ACC112 (cell line): Measurements from ENCODE around the gene WFDC10B.

ENCODE experiments used
- H2AFZ ChIP-seq: fragments of 200-600 bp; sonication (generic); one replicate; pipeline ENCODE4 v1.6.0; 2017; ENCODE audit warnings: antibody characterized with exemption, low read length; ENCODE audit not compliant: unreplicated experiment
- H3K27ac ChIP-seq: fragments of 200-600 bp; sonication (generic); 2 replicates; pipeline ENCODE4 v1.5.1; 2014; ENCODE audit warnings: low read depth, mild to moderate bottlenecking, antibody characterized with exemption, low read length, moderate library complexity
- H3K27me3 ChIP-seq: fragments of 200-600 bp; sonication (generic); 2 replicates; pipeline ENCODE4 v1.6.1; 2014; ENCODE audit warnings: mild to moderate bottlenecking, antibody characterized with exemption, low read length, moderate library complexity, mixed read lengths; ENCODE audit not compliant: insufficient read depth
- H3K36me3 ChIP-seq: fragments of 200-600 bp; sonication (generic); 2 replicates; pipeline ENCODE4 v1.6.1; 2016; ENCODE audit warnings: mild to moderate bottlenecking, antibody characterized with exemption, low read length, moderate library complexity, mixed read lengths; ENCODE audit not compliant: insufficient read depth
- H3K4me1 ChIP-seq: fragments of 200-600 bp; sonication (generic); one replicate; pipeline ENCODE4 v1.6.1; 2016; ENCODE audit warnings: low read length, mixed read lengths; ENCODE audit not compliant: insufficient read depth, unreplicated experiment, control insufficient read depth
- H3K4me3 ChIP-seq: fragments of 200-600 bp; sonication (generic); 2 replicates; pipeline ENCODE4 v1.5.1; 2014; ENCODE audit warnings: mild to moderate bottlenecking, low read depth, low read length
- H3K79me2 ChIP-seq: fragments of 200-600 bp; sonication (generic); one replicate; pipeline ENCODE4 v1.6.0; 2016; ENCODE audit warnings: low read length; ENCODE audit not compliant: control insufficient read depth, unreplicated experiment, insufficient read depth

The WFDC10B gene

DNA sequence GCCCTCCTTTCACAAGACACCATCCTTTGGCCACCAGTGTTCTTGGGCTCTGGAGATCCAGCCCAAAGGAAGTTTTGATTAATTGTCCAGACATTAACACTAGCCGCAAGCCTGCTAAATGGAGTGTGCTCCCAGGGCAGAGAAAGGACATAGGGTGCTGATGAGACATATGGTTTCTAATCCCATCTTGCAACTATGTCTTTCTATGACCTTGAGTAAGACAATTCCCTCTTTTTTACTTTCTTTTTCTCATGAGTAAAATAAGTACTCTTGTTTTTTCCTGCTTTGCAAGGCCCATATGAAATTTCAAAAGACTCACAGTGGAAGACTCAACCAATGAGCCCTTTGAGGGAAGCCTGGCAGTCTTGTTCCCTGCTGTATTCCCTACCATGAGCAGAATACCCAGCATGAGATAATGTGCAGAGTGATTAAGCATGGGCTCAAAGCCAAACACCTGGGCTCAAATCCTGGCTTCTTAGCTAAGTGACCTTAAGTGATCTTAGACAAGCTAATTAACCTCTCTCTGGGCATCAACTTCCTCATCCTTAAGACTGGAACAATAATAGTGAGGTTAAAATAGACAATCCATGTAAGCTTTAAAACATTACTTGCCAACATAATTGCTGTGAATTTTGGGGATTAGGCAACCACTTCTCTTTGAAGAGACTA lies at the start of gene WFDC10B:
Gene WFDC10B, minus strand, starts transcription at position 51 of the 669 bp plus-strand sequence. CDS start 19,027 bp downstream, outside the sequence.
- no peak within 1 kb of the TSS for H3K27ac ChIP-seq
- no peaks in the 10 kb centered on the region for H3K79me2 ChIP-seq
- H3K4me3 ChIP-seq, result no peak within 1 kb of the TSS
- H3K27me3 ChIP-seq, result peaks cover 34% of the 10 kb centered on the region
- no peak within 1 kb of the TSS for H2AFZ ChIP-seq
- no peaks in the 10 kb centered on the region for H3K4me1 ChIP-seq
- H3K36me3 ChIP-seq, result no peaks in the 10 kb centered on the region

DNA sequence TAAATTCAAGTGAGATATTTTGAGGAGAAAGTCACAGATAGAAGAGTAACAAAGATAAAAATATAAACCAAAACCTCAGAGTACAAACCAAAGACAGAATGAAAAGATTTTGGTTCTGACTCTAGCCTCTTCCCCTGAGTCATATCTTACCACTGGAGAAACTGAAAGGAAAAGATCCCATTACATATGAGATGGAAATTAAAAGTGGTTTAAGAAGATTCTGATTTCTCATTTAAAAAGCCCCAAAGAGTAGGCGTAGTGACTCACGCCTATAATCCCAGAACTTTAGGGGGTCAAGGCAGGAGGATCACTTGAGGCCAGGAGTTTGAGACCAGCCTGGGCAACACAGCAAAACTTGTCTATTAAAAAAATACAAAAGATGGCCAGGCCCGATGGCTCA lies 47.9 kb upstream of the WFDC10B start:
- H3K4me1 ChIP-seq, result no peaks in the 10 kb centered on the region
- H3K79me2 ChIP-seq, result no peaks in the 10 kb centered on the region
- H3K4me3 ChIP-seq, result no peak overlapping the region
- no peak overlapping the region for H2AFZ ChIP-seq
- H3K36me3 ChIP-seq, result no peaks in the 10 kb centered on the region
- H3K27ac ChIP-seq, result peak overlapping the region; percentile 38
- peaks cover 15% of the 10 kb centered on the region; the same call in 1 of the 2 replicates for H3K27me3 ChIP-seq

DNA sequence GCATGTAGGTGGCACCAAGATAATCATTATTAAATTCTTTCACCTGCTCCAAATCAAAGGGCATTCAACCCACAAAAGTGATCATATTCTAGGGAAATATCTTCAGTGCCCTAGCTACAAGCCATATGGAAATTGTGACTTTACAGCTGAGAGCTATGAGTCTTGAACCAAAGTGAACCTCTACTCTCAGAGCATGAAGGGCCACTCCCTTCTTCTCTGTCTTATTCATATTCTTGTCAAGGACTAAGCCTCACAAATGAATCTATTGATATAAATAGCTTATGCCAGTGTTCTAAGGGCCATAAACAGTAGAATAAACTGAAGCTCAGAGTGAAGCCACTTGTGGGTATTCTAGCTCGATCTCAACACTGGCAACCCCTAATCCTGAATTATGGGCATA lies 46.9 kb upstream of the WFDC10B start:
- H3K79me2 ChIP-seq, result no peaks in the 10 kb centered on the region
- no peaks in the 10 kb centered on the region for H3K4me1 ChIP-seq
- no peak overlapping the region for H3K27ac ChIP-seq
- H3K4me3 ChIP-seq, result no peak overlapping the region
- no peak overlapping the region for H2AFZ ChIP-seq
- no peaks in the 10 kb centered on the region for H3K36me3 ChIP-seq
- H3K27me3 ChIP-seq, result peaks cover 17% of the 10 kb centered on the region; the same call in 1 of the 2 replicates

DNA sequence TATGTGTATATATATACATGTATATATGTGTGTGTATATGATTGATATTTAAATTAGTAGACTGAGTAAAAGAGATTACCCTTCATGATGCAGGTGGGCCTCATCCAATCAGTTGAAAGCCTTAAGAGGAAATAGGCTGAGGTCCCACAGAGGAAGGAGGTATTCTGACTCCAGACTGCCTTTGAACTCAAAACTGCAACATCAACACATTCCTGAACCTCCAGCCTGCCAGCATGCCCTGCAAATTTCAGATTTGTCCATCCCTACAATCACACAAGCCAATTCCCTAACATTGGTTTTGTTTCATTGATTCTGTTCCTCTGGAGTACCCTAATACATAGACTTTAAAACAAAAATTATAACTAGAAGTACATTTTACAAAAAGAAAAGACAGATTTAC lies 40.2 kb upstream of the WFDC10B start:
- peaks cover 17% of the 10 kb centered on the region; the same call in 1 of the 2 replicates for H3K27me3 ChIP-seq
- H3K4me3 ChIP-seq, result no peak overlapping the region
- no peak overlapping the region for H2AFZ ChIP-seq
- H3K27ac ChIP-seq, result no peak overlapping the region
- no peaks in the 10 kb centered on the region for H3K4me1 ChIP-seq
- H3K79me2 ChIP-seq, result no peaks in the 10 kb centered on the region
- no peaks in the 10 kb centered on the region for H3K36me3 ChIP-seq

DNA sequence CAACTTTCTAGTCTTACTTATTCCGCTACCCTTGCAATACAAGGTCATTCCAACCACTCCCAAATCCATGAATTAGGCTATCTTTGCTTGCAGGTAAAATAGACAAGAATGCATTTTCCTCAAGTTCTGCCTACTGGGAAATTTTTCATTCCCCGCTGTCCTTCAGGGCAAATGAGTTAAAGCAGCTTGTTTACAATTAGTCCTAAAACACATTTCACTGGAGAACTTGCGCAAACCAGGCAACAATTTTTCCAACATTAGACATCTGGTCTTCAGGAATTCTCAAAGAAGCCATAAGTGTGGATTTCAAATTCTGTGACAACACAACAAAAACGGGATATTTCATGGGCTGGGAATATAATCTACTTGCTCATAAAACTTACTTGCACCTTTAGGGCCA lies 37.8 kb upstream of the WFDC10B start:
- Histone ChIP-seq H2AFZ (no peak overlapping the region), H3K4me1 (no peaks in the 10 kb centered on the region), H3K36me3 (no peaks in the 10 kb centered on the region), H3K79me2 (no peaks in the 10 kb centered on the region), H3K27ac (no peak overlapping the region), H3K4me3 (no peak overlapping the region), H3K27me3 (peaks cover 1% of the 10 kb centered on the region; the same call in 1 of the 2 replicates)

DNA sequence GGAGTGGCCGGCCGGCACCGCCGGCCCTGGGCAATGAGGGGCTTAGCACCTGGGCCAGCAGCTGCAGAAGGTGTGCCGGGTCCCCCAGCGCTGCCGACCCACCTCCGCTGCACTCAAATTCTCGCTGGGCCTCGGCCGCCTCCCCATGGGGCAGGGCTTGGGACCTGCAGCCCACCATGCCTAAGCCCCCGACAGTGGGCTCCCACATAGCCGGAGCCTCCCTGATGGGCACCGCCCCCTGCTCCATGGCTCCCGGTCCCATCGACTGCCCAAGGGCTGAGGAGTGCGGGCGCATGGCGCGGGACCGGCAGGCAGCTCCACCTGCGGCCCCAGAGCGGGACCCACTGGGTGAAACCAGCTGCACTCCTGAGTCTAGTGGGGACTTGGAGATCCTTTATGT lies 31.2 kb upstream of the WFDC10B start:
- no peak overlapping the region for H2AFZ ChIP-seq
- H3K4me1 ChIP-seq, result no peaks in the 10 kb centered on the region
- H3K27me3 ChIP-seq, result no peaks in the 10 kb centered on the region; the same call in 1 of the 2 replicates
- H3K27ac ChIP-seq, result no peak overlapping the region
- no peaks in the 10 kb centered on the region for H3K36me3 ChIP-seq
- no peak overlapping the region for H3K4me3 ChIP-seq
- H3K79me2 ChIP-seq, result no peaks in the 10 kb centered on the region

DNA sequence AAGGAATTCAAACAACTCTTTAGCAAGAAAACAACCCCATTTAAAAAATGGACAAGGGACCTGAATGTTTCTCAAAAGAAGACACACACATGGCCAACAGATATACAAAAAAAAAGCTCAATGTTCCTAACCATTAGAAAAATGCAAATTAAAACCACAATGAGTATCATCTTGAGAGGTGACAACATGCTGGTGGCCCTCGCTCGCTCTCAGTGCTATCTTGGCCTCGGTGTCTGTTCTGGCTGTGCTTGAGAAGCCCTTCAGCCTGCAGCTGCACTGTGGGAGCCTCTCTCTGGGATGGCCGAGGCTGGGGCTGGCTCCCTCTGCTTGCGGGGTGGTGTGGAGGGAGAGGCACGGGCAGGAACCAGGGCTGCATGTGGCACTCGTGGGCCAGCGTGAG lies 30.7 kb upstream of the WFDC10B start:
- no peaks in the 10 kb centered on the region for H3K4me1 ChIP-seq
- H3K27ac ChIP-seq, result no peak overlapping the region
- no peak overlapping the region for H3K4me3 ChIP-seq
- no peak overlapping the region for H2AFZ ChIP-seq
- H3K36me3 ChIP-seq, result no peaks in the 10 kb centered on the region
- H3K79me2 ChIP-seq, result no peaks in the 10 kb centered on the region
- no peaks in the 10 kb centered on the region; the same call in 1 of the 2 replicates for H3K27me3 ChIP-seq

DNA sequence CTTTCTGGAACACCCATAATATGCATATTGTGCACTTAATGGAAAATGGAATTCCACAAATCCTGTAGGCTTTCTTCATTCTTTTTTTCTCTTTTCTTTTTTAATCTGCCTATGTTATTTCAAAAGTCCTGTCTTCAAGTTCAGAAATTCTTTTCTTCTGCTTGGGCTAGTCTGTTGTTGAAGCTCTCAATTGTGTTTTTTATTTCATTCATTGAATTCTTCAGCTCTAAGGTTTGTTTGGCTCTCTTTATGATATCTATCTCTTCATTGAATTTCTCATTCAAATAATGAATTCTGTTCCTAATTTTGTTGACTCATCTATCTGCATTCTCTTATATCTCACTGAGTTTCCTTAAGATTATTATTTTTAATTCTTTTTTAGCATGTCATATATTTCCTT lies 27.4 kb upstream of the WFDC10B start:
- Histone ChIP-seq H3K79me2 (no peaks in the 10 kb centered on the region), H3K4me1 (no peaks in the 10 kb centered on the region), H3K27me3 (peaks cover 14% of the 10 kb centered on the region; the same call in 1 of the 2 replicates), H3K27ac (no peak overlapping the region), H2AFZ (no peak overlapping the region), H3K36me3 (no peaks in the 10 kb centered on the region), H3K4me3 (no peak overlapping the region)

DNA sequence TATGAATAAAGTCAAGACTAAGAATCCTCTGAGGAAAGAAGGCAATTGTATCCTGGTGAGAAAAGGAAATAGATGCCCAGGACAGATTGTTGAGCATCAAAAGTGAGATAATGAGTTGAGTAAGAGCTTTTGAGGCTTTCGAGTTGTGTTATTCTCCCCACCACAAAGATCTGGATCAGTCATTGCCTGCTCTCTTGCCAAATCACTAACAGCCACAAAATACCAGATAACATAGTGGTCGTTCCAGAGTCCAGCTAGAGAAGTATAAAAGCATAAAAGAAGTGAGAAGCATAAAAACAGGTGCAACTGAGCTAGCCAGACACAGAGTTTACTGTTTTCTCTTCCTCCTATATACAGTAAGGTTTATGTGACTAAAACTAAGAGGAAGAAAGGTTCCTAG lies 22.2 kb upstream of the WFDC10B start:
- H2AFZ ChIP-seq, result no peak overlapping the region
- no peaks in the 10 kb centered on the region for H3K79me2 ChIP-seq
- no peaks in the 10 kb centered on the region for H3K36me3 ChIP-seq
- H3K4me3 ChIP-seq, result no peak overlapping the region
- H3K4me1 ChIP-seq, result no peaks in the 10 kb centered on the region
- H3K27me3 ChIP-seq, result peaks cover 54% of the 10 kb centered on the region
- no peak overlapping the region for H3K27ac ChIP-seq

DNA sequence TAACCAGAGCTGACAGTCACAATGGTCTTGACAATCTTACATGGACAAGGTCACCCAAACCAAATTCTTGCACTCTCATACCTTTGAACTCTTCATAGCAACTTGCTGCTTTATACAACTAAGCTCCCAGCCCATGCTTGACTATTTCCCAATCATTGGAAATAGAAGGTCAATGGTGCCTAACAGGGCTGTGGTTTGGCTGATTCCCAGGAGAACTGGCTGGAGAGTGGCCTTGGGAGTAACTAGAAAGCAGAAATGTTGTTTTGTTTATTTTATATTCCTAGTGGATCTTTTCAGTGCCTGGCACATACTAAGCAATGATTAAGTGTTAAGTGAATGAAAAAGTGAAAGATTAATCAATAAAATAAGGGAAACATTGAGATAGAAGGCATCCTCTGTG lies 20.3 kb upstream of the WFDC10B start:
- Histone ChIP-seq H3K27ac (no peak overlapping the region), H3K36me3 (no peaks in the 10 kb centered on the region), H3K27me3 (peaks cover 64% of the 10 kb centered on the region), H3K4me3 (no peak overlapping the region), H2AFZ (no peak overlapping the region), H3K79me2 (no peaks in the 10 kb centered on the region), H3K4me1 (no peaks in the 10 kb centered on the region)

DNA sequence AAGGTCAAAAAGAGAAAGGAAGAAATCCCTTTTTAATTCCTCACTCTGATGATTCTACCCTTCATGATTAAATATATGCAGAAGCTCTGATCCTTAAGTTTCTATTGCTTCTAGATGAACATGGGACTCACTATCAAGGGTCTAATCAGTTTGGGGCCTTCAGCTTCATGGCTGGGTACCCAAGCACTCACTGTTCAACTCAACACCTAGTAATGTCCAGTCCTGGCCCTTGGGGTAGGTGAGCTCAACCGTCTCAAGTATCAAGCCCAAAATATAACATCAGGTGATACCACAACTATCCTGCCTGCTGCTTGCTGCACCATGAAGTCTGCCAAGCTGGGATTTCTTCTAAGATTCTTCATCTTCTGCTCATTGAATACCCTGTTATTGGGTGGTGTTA lies 17.2 kb upstream of the WFDC10B start, which contains the start of gene SPINT4:
Gene SPINT4, plus strand, starts transcription at position 301 of the 400 bp plus-strand sequence. Its CDS starts 21 bp downstream, at position 322.
- H3K79me2 ChIP-seq, result no peaks in the 10 kb centered on the region
- H3K27me3 ChIP-seq, result peaks cover 56% of the 10 kb centered on the region
- no peak within 1 kb of the TSS for H3K27ac ChIP-seq
- H3K4me3 ChIP-seq, result no peak within 1 kb of the TSS
- no peak within 1 kb of the TSS for H2AFZ ChIP-seq
- no peaks in the 10 kb centered on the region for H3K4me1 ChIP-seq
- H3K36me3 ChIP-seq, result no peaks in the 10 kb centered on the region
